Left lung (tissue), 10 donors: ENCODE data around the gene PGAP1. TPM values are rescaled to one million over a fixed set of nuclear protein-coding genes. Genes with fewer than 3 reads are reported as not detected.

Experiments used
- ATAC-seq: fragments of 200-7000 bp; cut with Tn5 transposase; one replicate; pipeline ENCODE4 v1.9.1; 2020; ENCODE audit warnings: moderate library complexity
- DNase-seq, 4 donors: peaks; one replicate each; pipeline ENCODE4 v3.0.0-alpha.2; 2013 to 2020
- H3K27ac ChIP-seq, 2 donors: fragments of 200-600 bp; sonication (generic) in 1 of 2; one replicate each; pipeline versions ENCODE4 v1.5.0 to v1.8.0; 2020 to 2021
- H3K27me3 ChIP-seq, 2 donors: fragments of 200-600 bp; sonication (generic) in 1 of 2; one replicate each; pipeline versions ENCODE4 v1.5.0 to v1.8.0; 2020 to 2021
- H3K36me3 ChIP-seq, 2 donors: fragments of 200-600 bp; sonication (generic) in 1 of 2; one replicate each; pipeline versions ENCODE4 v1.5.0 to v1.8.0; 2020 to 2021
- H3K4me1 ChIP-seq, 2 donors: fragments of 200-600 bp; one replicate each; pipeline ENCODE4 v1.8.0; 2021
- H3K4me3 ChIP-seq, 2 donors: fragments of 200-600 bp; sonication (generic) in 1 of 2; one replicate each; pipeline versions ENCODE4 v1.5.0 to v1.8.0; 2020 to 2021; ENCODE audit warnings: mild to moderate bottlenecking in 1 of 2
- H3K9me3 ChIP-seq, 2 donors: fragments of 200-600 bp; sonication (generic) in 1 of 2; one replicate each; pipeline versions ENCODE4 v1.5.0 to v1.8.0; 2020 to 2021
- CTCF ChIP-seq, 2 donors: fragments of 200-600 bp; sonication (generic) in 1 of 2; IDR thresholded peaks; one replicate each; pipeline versions ENCODE4 v1.5.0 to v1.8.0; 2021; ENCODE audit warnings: antibody characterized with exemption in 2 of 2
- intact Hi-C, 2 donors: fragments of 100-400 bp; cut with DNase I; formaldehyde crosslinking; loops; one replicate each; pipeline versions ENCODE4 v1.11.2 to v1.14.2; 2022
- polyA plus RNA-seq, 6 donors: library from polyadenylated mRNA; unstranded; fragments of 120-200 nt; gene quantifications; one replicate each; pipeline ENCODE4 v1.2.1, GENCODE V29; 2013; ENCODE audit not compliant: insufficient read length in 6 of 6
- total RNA-seq, 2 donors: library from RNA; stranded (reverse); fragmentation: NEBNext Ultra II Directional; extraction: Animal tissue kit (Norgen Biotek cat#: 25700); gene quantifications; one replicate each; pipeline ENCODE4 v1.2.1, GENCODE V29; 2021
- donor health status: DM: no; HTN: yes; CAD: no.
- donor health status: DM: no; HTN: no; CAD: no.

Gene PGAP1
- total and polyA plus RNA-seq, 8 donors, result 12.1 to 34.6 (median 26.7) TPM

GRCh38 chr2:196970099-196970498 is 43.6 kb upstream of the PGAP1 start:
- Histone ChIP-seq H3K27me3 (no peaks in the 10 kb centered on the region), H3K9me3 (no peaks in the 10 kb centered on the region), H3K36me3 (no peaks in the 10 kb centered on the region), H3K27ac (no peak overlapping the region), H3K4me3 (no peak overlapping the region), H3K4me1 (no peaks in the 10 kb centered on the region)
- ATAC-seq (no peak), DNase-seq (no peak)
- TF ChIP-seq CTCF (IDR thresholded peaks at IDR 0.05), result no peak
- intact Hi-C loops, result no loop called here

- Histone ChIP-seq H3K27ac (no peak overlapping the region), H3K4me3 (no peak overlapping the region), H3K9me3 (no peaks in the 10 kb centered on the region), H3K4me1 (no peaks in the 10 kb centered on the region), H3K27me3 (no peaks in the 10 kb centered on the region), H3K36me3 (no peaks in the 10 kb centered on the region)
- TF ChIP-seq CTCF (IDR thresholded peaks at IDR 0.05), result no peak
- intact Hi-C loops, result no loop called here
- no peak for ATAC-seq
- no peak for DNase-seq
Observed at GRCh38 chr2:196968516-196968915, 42.0 kb upstream of the PGAP1 start.

- Histone ChIP-seq H3K9me3 (no peaks in the 10 kb centered on the region), H3K27ac (no peak overlapping the region), H3K4me1 (no peaks in the 10 kb centered on the region), H3K27me3 (no peaks in the 10 kb centered on the region), H3K4me3 (no peak overlapping the region), H3K36me3 (no peaks in the 10 kb centered on the region)
- DNase-seq (no peak), ATAC-seq (no peak)
- intact Hi-C loops, result no loop called here
- no peak for TF ChIP-seq CTCF (IDR thresholded peaks at IDR 0.05)
Observed at GRCh38 chr2:196967775-196968174, 41.3 kb upstream of the PGAP1 start.

- Histone ChIP-seq H3K27me3 (no peaks in the 10 kb centered on the region), H3K27ac (peak overlapping the region in 1 of 2 donors; percentile 33), H3K9me3 (no peaks in the 10 kb centered on the region), H3K36me3 (no peaks in the 10 kb centered on the region), H3K4me3 (no peak overlapping the region), H3K4me1 (no peaks in the 10 kb centered on the region)
- ATAC-seq, result peak; percentile 58
- DNase-seq, result peak in 1 of 4 donors; percentile 42
- TF ChIP-seq CTCF (IDR thresholded peaks at IDR 0.05), result no peak
- intact Hi-C loops, result no loop called here
Observed at GRCh38 chr2:196967116-196967515, 40.6 kb upstream of the PGAP1 start.

- no peak for ATAC-seq
- no peaks in the 10 kb centered on the region for H3K9me3 ChIP-seq
- intact Hi-C loops, result no loop called here
- H3K4me1 ChIP-seq, result no peaks in the 10 kb centered on the region
- no peak for TF ChIP-seq CTCF (IDR thresholded peaks at IDR 0.05)
- H3K27me3 ChIP-seq, result no peaks in the 10 kb centered on the region
- no peak overlapping the region for H3K27ac ChIP-seq
- no peak for DNase-seq
- H3K4me3 ChIP-seq, result no peak overlapping the region
- no peaks in the 10 kb centered on the region for H3K36me3 ChIP-seq
Observed at GRCh38 chr2:196966061-196966460, 39.6 kb upstream of the PGAP1 start.
